ENCODE measurements around the gene HERC5.

GRCh38 chr4:88458104-88458740 is 1.3 kb downstream of the HERC5 start:
- TF ChIP-seq CTCF (IDR thresholded peaks at IDR 0.05) (no peak), POLR2A (IDR thresholded peaks at IDR 0.05) (no peak)
